PFSK-1 (cell line): Measurements from ENCODE around the gene PLA2G3.

ENCODE experiments used
- FOXP2 ChIP-seq: optimal IDR thresholded peaks from 2 replicates; pipeline ENCODE3; 2011; ENCODE audit warnings: borderline replicate concordance, control low read depth, inconsistent platforms; ENCODE audit not compliant: insufficient read depth; ENCODE audit errors: extremely low read length, extremely low read depth
- POLR2AphosphoS5 ChIP-seq: IDR thresholded peaks from 2 replicates; pipeline ENCODE4 v1.6.1; 2012; ENCODE audit warnings: low read depth, mild to moderate bottlenecking, control low read depth, low read length, moderate library complexity
- REST ChIP-seq, 2 experiments: IDR thresholded peaks; 2 replicates each; pipeline versions ENCODE4 v1.6.1 to v1.8.0; 2011 to 2012; ENCODE audit warnings: low read depth in 2 of 2, low read length in 2 of 2, control low read depth in 1 of 2, inconsistent platforms in 1 of 2, mild to moderate bottlenecking in 1 of 2, moderate library complexity in 1 of 2; ENCODE audit not compliant: insufficient read depth in 1 of 2
- SIN3A ChIP-seq: IDR thresholded peaks from 2 replicates; pipeline ENCODE4 v1.6.1; 2012; ENCODE audit warnings: mild to moderate bottlenecking, low read length, moderate library complexity, borderline replicate concordance; ENCODE audit not compliant: insufficient read depth
- TAF1 ChIP-seq: IDR thresholded peaks from 2 replicates; pipeline ENCODE4 v1.6.1; 2012; ENCODE audit warnings: low read length, control low read depth, borderline replicate concordance; ENCODE audit not compliant: insufficient read depth

The PLA2G3 gene

DNA sequence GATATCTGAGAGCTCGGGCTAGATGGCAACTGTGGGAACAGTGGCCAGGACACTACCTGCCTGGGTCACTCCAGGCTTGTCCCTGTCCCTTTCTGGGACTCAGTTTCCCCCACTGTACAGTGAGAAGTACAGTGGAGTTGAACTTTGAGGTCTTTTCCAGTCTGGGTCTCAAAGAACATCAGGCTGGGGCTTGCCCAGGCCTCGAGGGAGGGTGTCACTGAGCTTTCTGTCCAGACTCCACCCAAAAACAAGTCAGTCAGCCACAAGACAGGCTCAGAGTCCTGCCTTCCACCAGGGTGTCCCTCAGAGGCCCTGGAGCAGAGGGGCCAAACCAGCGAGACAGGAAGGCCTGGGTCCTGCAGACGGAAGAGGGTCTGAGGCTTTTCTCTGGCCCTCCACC is 2.0 kb upstream of the PLA2G3 start:
- TF ChIP-seq TAF1: no peak
- no peak for TF ChIP-seq SIN3A
- no peak for TF ChIP-seq FOXP2
- no peak for TF ChIP-seq REST (IDR thresholded peaks at IDR 0.05; ENCODE audit: insufficient read depth in 1 of 2, low read depth in 2 of 2, low read length in 2 of 2)
- no peak for TF ChIP-seq POLR2AphosphoS5

- TF ChIP-seq REST (IDR thresholded peaks at IDR 0.05; ENCODE audit: insufficient read depth in 1 of 2, low read depth in 2 of 2, low read length in 2 of 2) (no peak), TAF1 (no peak), SIN3A (no peak), FOXP2 (no peak), POLR2AphosphoS5 (no peak)
These were observed 1.2 kb upstream of the PLA2G3 start for GRCh38 chr22:31141551-31141950.

DNA sequence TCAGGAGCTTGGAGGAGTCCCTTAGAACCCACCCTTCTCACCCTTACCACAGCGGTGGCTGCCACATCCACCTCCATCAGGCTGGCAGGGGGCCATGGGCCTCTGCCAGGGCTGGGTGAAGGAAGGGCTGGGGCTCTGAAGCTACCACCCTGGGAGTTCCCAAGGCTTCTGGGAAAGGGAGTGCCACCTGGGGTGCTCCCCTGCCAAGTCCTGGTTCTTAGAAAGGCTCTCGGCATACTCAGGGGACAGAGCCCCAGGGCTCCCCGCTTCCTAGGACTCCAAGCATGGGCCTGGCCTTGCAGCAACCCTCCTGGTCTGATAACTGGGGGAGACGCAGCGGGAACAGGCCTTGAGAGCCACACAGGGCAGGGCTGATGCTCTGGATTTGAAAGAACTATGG is 438 bp upstream of the PLA2G3 start:
- TF ChIP-seq REST (IDR thresholded peaks at IDR 0.05; ENCODE audit: insufficient read depth in 1 of 2, low read depth in 2 of 2, low read length in 2 of 2) (no peak), SIN3A (no peak), TAF1 (no peak), POLR2AphosphoS5 (no peak), FOXP2 (no peak)

DNA sequence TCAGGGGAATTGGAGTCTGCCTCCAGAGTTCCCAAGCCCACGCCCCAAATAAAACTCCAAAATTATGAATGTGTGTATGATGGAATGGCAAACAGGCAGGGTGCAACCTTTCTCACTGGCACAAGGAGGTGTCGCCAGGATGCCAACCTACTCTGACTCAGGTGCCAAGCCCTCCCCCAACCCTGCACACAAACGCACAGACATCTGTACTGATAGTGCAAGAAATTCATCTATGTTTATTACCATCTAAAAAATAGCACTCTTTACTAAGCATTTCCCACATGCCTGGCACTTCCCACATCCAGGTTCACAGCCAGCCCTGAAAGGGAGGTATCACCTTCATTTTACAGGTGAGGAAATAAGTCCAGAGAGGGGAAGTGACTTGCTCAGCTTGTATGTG is 1.2 kb downstream of the PLA2G3 start:
- TF ChIP-seq SIN3A: no peak
- no peak for TF ChIP-seq FOXP2

DNA sequence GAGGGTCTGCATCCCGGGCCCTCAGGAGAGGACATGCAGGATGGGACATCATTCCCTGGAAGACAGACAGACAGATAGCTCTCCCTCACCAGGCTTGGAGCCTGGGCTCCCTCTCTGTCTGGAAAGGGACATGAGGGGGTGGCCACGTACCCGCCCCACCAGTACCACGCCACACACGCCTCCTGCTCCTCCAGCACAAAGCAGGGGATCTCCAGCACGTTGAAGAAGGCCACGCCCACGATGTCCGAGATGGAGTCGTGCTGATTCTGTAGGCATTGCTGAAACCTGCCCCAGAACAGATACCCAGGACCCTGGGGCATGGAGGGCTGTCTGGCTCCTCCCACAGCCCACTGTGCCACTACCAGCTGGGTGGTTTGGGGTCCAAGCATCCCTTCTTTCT is 2.2 kb downstream of the PLA2G3 start:
- TF ChIP-seq TAF1: no peak
- no peak for TF ChIP-seq FOXP2
- no peak for TF ChIP-seq REST (IDR thresholded peaks at IDR 0.05; ENCODE audit: insufficient read depth in 1 of 2, low read depth in 2 of 2, low read length in 2 of 2)
- no peak for TF ChIP-seq SIN3A
- TF ChIP-seq POLR2AphosphoS5: no peak

- TF ChIP-seq POLR2AphosphoS5 (no peak), FOXP2 (no peak), SIN3A (no peak), REST (IDR thresholded peaks at IDR 0.05; ENCODE audit: insufficient read depth in 1 of 2, low read depth in 2 of 2, low read length in 2 of 2) (no peak), TAF1 (no peak)
These were observed 2.6 kb downstream of the PLA2G3 start for GRCh38 chr22:31137721-31138120.
